Cardiac septum (tissue), 1 donor: ENCODE results near the gene PLAC1. TPM values are rescaled to one million over a fixed set of nuclear protein-coding genes. Genes with fewer than 3 reads are reported as not detected.

Source experiments
- DNase-seq: peaks from one replicate; pipeline ENCODE4 v3.0.0-alpha.2; 2020; ENCODE audit warnings: low spot score
- intact Hi-C: fragments of 100-400 bp; cut with DNase I; formaldehyde crosslinking; loops from one replicate; pipeline ENCODE4 v1.14.0; 2022
- total RNA-seq: library from RNA; stranded (reverse); fragmentation: NEBNext Ultra II Directional; extraction: Animal tissue kit (Norgen Biotek cat#: 25700); gene quantifications from one replicate; pipeline ENCODE4 v1.2.1, GENCODE V29; 2021
- donor health status: DM: no; HTN: no; CAD: no.

The PLAC1 gene
- total RNA-seq, 1 donor from 2014 or later, result not detected

GRCh38 chrX:134634691-134635090 is 23.6 kb downstream of the PLAC1 start:
- intact Hi-C loops, result no loop called here

GRCh38 chrX:134633832-134634231 is 24.4 kb downstream of the PLAC1 start:
- no peak for DNase-seq
- intact Hi-C loops, result no loop called here

More at GRCh38 chrX:134634691-134635090, 23.6 kb downstream of the PLAC1 start:
- no peak for DNase-seq

- intact Hi-C loops, result no loop called here
- no peak for DNase-seq
Measured at GRCh38 chrX:134633394-134633793, 24.9 kb downstream of the PLAC1 start.

- intact Hi-C loops, result no loop called here
- no peak for DNase-seq
Measured at GRCh38 chrX:134632355-134632754, 25.9 kb downstream of the PLAC1 start.

GRCh38 chrX:134631426-134632346 is 26.6 kb downstream of the PLAC1 start:
- no peak for DNase-seq
- intact Hi-C loops, result no loop called here

GRCh38 chrX:134628663-134629062 is 29.6 kb downstream of the PLAC1 start:
- intact Hi-C loops, result no loop called here
- DNase-seq, result no peak

GRCh38 chrX:134626434-134626833 is 31.8 kb downstream of the PLAC1 start:
- intact Hi-C loops, result no loop called here
- no peak for DNase-seq

GRCh38 chrX:134625315-134625718 is 33.0 kb downstream of the PLAC1 start:
- intact Hi-C loops, result no loop called here
- DNase-seq, result no peak

- no peak for DNase-seq
- intact Hi-C loops, result no loop called here
Measured at GRCh38 chrX:134624046-134624430, 34.2 kb downstream of the PLAC1 start.

- intact Hi-C loops, result no loop called here
- DNase-seq, result no peak
Measured at GRCh38 chrX:134623293-134624045, 34.8 kb downstream of the PLAC1 start.

GRCh38 chrX:134622813-134623185 is 35.5 kb downstream of the PLAC1 start:
- no peak for DNase-seq
- intact Hi-C loops, result no loop called here

- DNase-seq, result no peak
- intact Hi-C loops, result no loop called here
Measured at GRCh38 chrX:134622056-134622812, 36.0 kb downstream of the PLAC1 start.

GRCh38 chrX:134619838-134620237 is 38.4 kb downstream of the PLAC1 start:
- intact Hi-C loops, result no loop called here
- no peak for DNase-seq

GRCh38 chrX:134613396-134613795 is 44.9 kb downstream of the PLAC1 start:
- DNase-seq, result no peak
- intact Hi-C loops, result no loop called here

GRCh38 chrX:134608153-134608552 is 50.1 kb downstream of the PLAC1 start:
- DNase-seq, result no peak
- intact Hi-C loops, result no loop called here

GRCh38 chrX:134607523-134607922 is 50.7 kb downstream of the PLAC1 start:
- DNase-seq, result no peak
- intact Hi-C loops, result no loop called here

GRCh38 chrX:134604701-134605311 is 53.5 kb downstream of the PLAC1 start:
- DNase-seq, result no peak
- intact Hi-C loops, result no loop called here

- intact Hi-C loops, result no loop called here
- DNase-seq, result no peak
Measured at GRCh38 chrX:134603806-134604700, 54.2 kb downstream of the PLAC1 start.

GRCh38 chrX:134602410-134602809 is 55.9 kb downstream of the PLAC1 start:
- DNase-seq, result no peak
- intact Hi-C loops, result no loop called here
